GM23338 (cell line): ENCODE results near the gene NOSTRIN. TPM values are rescaled to one million over a fixed set of nuclear protein-coding genes. Genes with fewer than 3 reads are reported as not detected.
"Not testable (repeated sequence)": the region's sequence is repeated elsewhere in the genome, so short reads cannot be mapped to it uniquely, and the experiment has no call there.

Experiments used
- ATAC-seq: fragments of 200-7000 bp; cut with Tn5 transposase; 3 replicates; pipeline ENCODE4 v1.9.1; 2020
- DNase-seq: peaks from one replicate; pipeline ENCODE4 v3.0.0-alpha.2; 2015; ENCODE audit warnings: low spot score
- H2AFZ ChIP-seq: fragments of 200-600 bp; sonication (generic); 2 replicates; pipeline ENCODE4 v1.8.0; 2016; ENCODE audit warnings: antibody characterized with exemption, mild to moderate bottlenecking, moderate library complexity
- H3F3A ChIP-seq: fragments of 200-600 bp; sonication (generic); replicated peaks from 2 replicates; pipeline ENCODE4 v1.8.0; 2017; ENCODE audit warnings: antibody characterized with exemption, mixed run types, low read depth
- H3K27ac ChIP-seq: fragments of 200-600 bp; sonication (generic); 2 replicates; pipeline ENCODE4 v1.6.1; 2016; ENCODE audit warnings: low read depth
- H3K27me3 ChIP-seq: fragments of 200-600 bp; sonication (generic); 2 replicates; pipeline ENCODE4 v1.8.0; 2016; ENCODE audit warnings: mild to moderate bottlenecking, mixed run types, moderate library complexity; ENCODE audit not compliant: insufficient read depth
- H3K36me3 ChIP-seq: fragments of 200-600 bp; sonication (generic); 2 replicates; pipeline ENCODE4 v1.8.0; 2016; ENCODE audit warnings: mild to moderate bottlenecking; ENCODE audit not compliant: insufficient read depth
- H3K4me1 ChIP-seq: fragments of 200-600 bp; sonication (generic); 2 replicates; pipeline ENCODE4 v1.8.0; 2016; ENCODE audit warnings: mild to moderate bottlenecking, moderate library complexity; ENCODE audit not compliant: insufficient read depth
- H3K4me2 ChIP-seq: fragments of 200-600 bp; sonication (generic); 2 replicates; pipeline ENCODE4 v1.7.1; 2017; ENCODE audit warnings: mixed run types
- H3K4me3 ChIP-seq: fragments of 200-600 bp; sonication (generic); 2 replicates; pipeline ENCODE4 v1.6.1; 2016; ENCODE audit warnings: mixed run types
- H3K79me2 ChIP-seq: fragments of 200-600 bp; sonication (generic); replicated peaks from 2 replicates; pipeline ENCODE4 v1.8.0; 2017; ENCODE audit warnings: mild to moderate bottlenecking; ENCODE audit not compliant: insufficient read depth
- H3K9me2 ChIP-seq: fragments of 200-600 bp; sonication (generic); 2 replicates; pipeline ENCODE4 v1.8.0; 2017; ENCODE audit not compliant: insufficient read depth
- H4K20me1 ChIP-seq: fragments of 200-600 bp; sonication (generic); replicated peaks from 2 replicates; pipeline ENCODE4 v1.8.0; 2017; ENCODE audit warnings: mild to moderate bottlenecking; ENCODE audit not compliant: insufficient read depth
- H3K27ac Mint-ChIP-seq: 2 replicates; pipeline ENCODE4 v1.8.0; 2020; ENCODE audit warnings: inconsistent platforms, mild to moderate bottlenecking, moderate library complexity, mixed read lengths
- H3K27me3 Mint-ChIP-seq: 3 replicates; pipeline ENCODE4 v1.8.0; 2022; ENCODE audit warnings: low read depth, mild to moderate bottlenecking, moderate library complexity, mixed read lengths, inconsistent platforms; ENCODE audit not compliant: insufficient read depth, poor library complexity
- H3K36me3 Mint-ChIP-seq: 3 replicates; pipeline ENCODE4 v1.8.0; 2021; ENCODE audit warnings: low read depth, mild to moderate bottlenecking, inconsistent platforms, moderate library complexity, mixed read lengths
- H3K4me1 Mint-ChIP-seq: 3 replicates; pipeline ENCODE4 v1.8.0; 2020; ENCODE audit warnings: mild to moderate bottlenecking, inconsistent platforms, mixed read lengths
- H3K4me3 Mint-ChIP-seq: 3 replicates; pipeline ENCODE4 v1.8.0; 2021; ENCODE audit warnings: moderate library complexity, mild to moderate bottlenecking, inconsistent platforms, mixed read lengths
- H3K9me3 Mint-ChIP-seq: 3 replicates; pipeline ENCODE4 v1.8.0; 2020; ENCODE audit warnings: moderate library complexity, mild to moderate bottlenecking, inconsistent platforms, mixed read lengths
- CREB1 ChIP-seq: fragments of 250-450 bp; sonication (Bioruptor Pico); IDR thresholded peaks from 2 replicates; pipeline ENCODE4 v1.5.0; 2020; ENCODE audit warnings: low read depth, mild to moderate bottlenecking, moderate library complexity
- CTCF ChIP-seq, 2 experiments: fragments of 200-600 bp in 1 of 2; sonication (generic) in 1 of 2; conservative IDR thresholded peaks; 2 replicates each; pipeline versions ENCODE4 v1.5.1 to v1.6.1; 2016 to 2017; ENCODE audit warnings: antibody characterized with exemption in 2 of 2, low read depth in 2 of 2, mild to moderate bottlenecking in 2 of 2, moderate library complexity in 1 of 2
- EZH2 ChIP-seq: fragments of 200-600 bp; sonication (generic); IDR thresholded peaks from one replicate; pipeline ENCODE4 v1.8.0; 2017; ENCODE audit warnings: antibody characterized with exemption, mild to moderate bottlenecking, low read depth; ENCODE audit not compliant: unreplicated experiment
- JUNB ChIP-seq: IDR thresholded peaks from one replicate; pipeline ENCODE4 v1.6.1; 2016; ENCODE audit warnings: antibody characterized with exemption; ENCODE audit not compliant: unreplicated experiment
- NANOG ChIP-seq: IDR thresholded peaks from 2 replicates; pipeline ENCODE4 v1.6.1; 2016; ENCODE audit warnings: antibody characterized with exemption, borderline replicate concordance
- REST ChIP-seq: IDR thresholded peaks from one replicate; pipeline ENCODE4 v1.6.1; 2018; ENCODE audit warnings: antibody characterized with exemption; ENCODE audit not compliant: unreplicated experiment
- ZNF462 ChIP-seq: fragments of 250-450 bp; sonication (Bioruptor Pico); IDR thresholded peaks from 2 replicates; pipeline ENCODE4 v1.5.0; 2020; ENCODE audit warnings: mild to moderate bottlenecking, moderate library complexity
- polyA plus RNA-seq: library from polyadenylated mRNA; unstranded; fragments of >200 nt; fragmentation: Nextera tagmentation; extraction: Ambion mirVana; gene quantifications from 2 replicates; pipeline ENCODE4 v1.2.1, GENCODE V29; 2016
- total RNA-seq: library from RNA; depleted of rRNA; stranded (reverse); fragments of >200 nt; shearing (Covaris generic); gene quantifications from 2 replicates; pipeline ENCODE4 v1.2.3, GENCODE V29; 2014

The NOSTRIN gene
- total and polyA plus RNA-seq, 2 experiments from 2014 or later, result 1.8 TPM; not detected in 1

DNA sequence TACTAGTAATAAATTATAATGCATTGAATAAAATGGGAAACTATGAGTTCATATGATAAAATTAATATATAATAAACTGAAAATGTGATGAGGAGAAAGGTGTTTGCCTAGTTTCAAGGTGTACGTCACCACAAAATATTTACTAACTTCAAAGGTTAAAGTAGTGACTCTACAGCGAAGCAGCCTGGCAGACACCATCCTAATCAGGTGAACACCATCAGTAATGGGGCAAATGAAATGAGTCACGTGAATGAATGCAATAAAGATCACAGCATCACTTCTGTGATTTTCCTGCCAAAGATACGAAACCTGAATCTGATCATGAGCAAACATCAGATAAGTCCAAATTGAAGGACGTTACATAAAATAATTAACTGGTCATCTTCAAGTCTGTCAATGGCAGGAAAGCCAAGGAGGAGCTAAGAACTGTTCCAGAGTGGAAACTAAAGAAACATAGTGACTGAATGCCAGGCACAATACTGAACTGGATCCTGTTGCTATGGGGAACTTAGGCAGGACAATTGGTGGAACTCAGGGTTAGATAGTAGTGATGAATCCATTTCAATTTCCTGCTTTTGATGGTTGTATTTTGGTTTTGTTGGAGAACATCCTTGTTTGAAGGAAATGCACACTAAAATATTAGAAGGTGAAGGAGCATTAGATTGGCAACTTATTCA lies 12.1 kb upstream of the NOSTRIN start:
- TF ChIP-seq JUNB (no peak), CREB1 (CRISPR knock-in tag) (no peak), NANOG (no peak), EZH2 (no peak), REST (no peak), ZNF462 (CRISPR knock-in tag) (no peak), CTCF (conservative IDR thresholded peaks at IDR 0.05; ENCODE audit: low read depth in 2 of 2) (no peak)
- no peaks in the 10 kb centered on the region for H3K36me3 ChIP-seq
- Mint-ChIP-seq H3K27ac (no peak overlapping the region), H3K27me3 (peaks cover 2% of the 10 kb centered on the region), H3K4me1 (peaks cover 3% of the 10 kb centered on the region; the same call in 2 of the 3 replicates), H3K36me3 (no peaks in the 10 kb centered on the region), H3K9me3 (no peaks in the 10 kb centered on the region; the same call in 1 of the 3 replicates), H3K4me3 (no peak overlapping the region)
- H2AFZ ChIP-seq, result no peak overlapping the region
- H3K27me3 ChIP-seq, result no peaks in the 10 kb centered on the region
- DNase-seq (no peak), ATAC-seq (no peak)
- no peak overlapping the region for H3K27ac ChIP-seq
- no peaks in the 10 kb centered on the region for H3F3A ChIP-seq
- no peak overlapping the region for H3K4me2 ChIP-seq
- H3K4me3 ChIP-seq, result no peak overlapping the region
- H3K4me1 ChIP-seq, result no peaks in the 10 kb centered on the region
- H3K79me2 ChIP-seq, result no peaks in the 10 kb centered on the region
- H4K20me1 ChIP-seq, result no peaks in the 10 kb centered on the region
- H3K9me2 ChIP-seq, result peaks cover 10% of the 10 kb centered on the region

DNA sequence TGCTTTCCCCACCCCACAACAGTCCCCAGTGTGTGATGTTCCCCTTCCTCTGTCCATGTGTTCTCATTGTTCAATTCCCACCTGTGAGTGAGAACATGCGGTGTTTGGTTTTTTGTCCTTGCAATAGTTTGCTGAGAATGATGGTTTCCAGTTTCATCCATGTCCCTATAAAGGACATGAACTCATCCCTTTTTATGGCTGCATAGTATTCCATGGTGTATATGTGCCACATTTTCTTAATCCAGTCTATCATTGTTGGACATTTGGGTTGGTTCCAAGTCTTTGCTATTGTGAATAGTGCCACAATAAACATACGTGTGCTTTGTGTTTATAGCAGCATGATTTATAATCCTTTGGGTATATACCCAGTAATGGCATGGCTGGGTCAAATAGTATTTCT lies 11.3 kb upstream of the NOSTRIN start:
- H3K4me2 ChIP-seq, H3F3A ChIP-seq, DNase-seq, H3K79me2 ChIP-seq, H3K4me3 Mint-ChIP-seq, H3K4me1 Mint-ChIP-seq, H4K20me1 ChIP-seq, H3K4me3 ChIP-seq, H3K27me3 ChIP-seq, ATAC-seq, H3K27ac ChIP-seq, H3K36me3 Mint-ChIP-seq, H3K4me1 ChIP-seq, H3K9me3 Mint-ChIP-seq, H3K27me3 Mint-ChIP-seq, H3K36me3 ChIP-seq, H2AFZ ChIP-seq, H3K27ac Mint-ChIP-seq: not testable (repeated sequence)
- peaks cover 10% of the 10 kb centered on the region for H3K9me2 ChIP-seq
